Trophoblast cell (in vitro differentiated cells and primary cell): ENCODE measurements around the gene MYORG.

Source experiments
- DNase-seq, 2 donors: peaks; one replicate each; pipeline ENCODE4 v3.0.0-alpha.2; 2016
- H2AFZ ChIP-seq: 2 replicates; pipeline ENCODE4 v1.6.1; 2013; ENCODE audit warnings: low read length, moderate library complexity, mild to moderate bottlenecking; ENCODE audit not compliant: insufficient read depth, poor library complexity
- H2AK5ac ChIP-seq: 2 replicates; pipeline ENCODE4 v1.6.1; 2013; ENCODE audit warnings: mild to moderate bottlenecking, low read length
- H2BK120ac ChIP-seq: 2 replicates; pipeline ENCODE4 v1.6.1; 2013; ENCODE audit warnings: low read length, mild to moderate bottlenecking, moderate library complexity; ENCODE audit not compliant: insufficient read depth, poor library complexity
- H2BK12ac ChIP-seq: 2 replicates; pipeline ENCODE4 v1.6.1; 2013; ENCODE audit warnings: mild to moderate bottlenecking, low read length, moderate library complexity
- H2BK5ac ChIP-seq: 2 replicates; pipeline ENCODE4 v1.6.1; 2013; ENCODE audit warnings: low read length, low read depth, moderate library complexity, mild to moderate bottlenecking; ENCODE audit not compliant: poor library complexity
- H3K14ac ChIP-seq: 2 replicates; pipeline ENCODE4 v1.6.1; 2013; ENCODE audit warnings: mild to moderate bottlenecking, low read length
- H3K18ac ChIP-seq: 2 replicates; pipeline ENCODE4 v1.6.1; 2013; ENCODE audit warnings: mild to moderate bottlenecking, low read length
- H3K23ac ChIP-seq: 2 replicates; pipeline ENCODE4 v1.6.1; 2013; ENCODE audit warnings: low read length
- H3K27ac ChIP-seq: 2 replicates; pipeline ENCODE4 v1.5.1; 2013; ENCODE audit warnings: low read depth, mild to moderate bottlenecking, inconsistent platforms, low read length, moderate library complexity
- H3K27me3 ChIP-seq: 2 replicates; pipeline ENCODE4 v1.6.1; 2013; ENCODE audit warnings: inconsistent platforms, mild to moderate bottlenecking, low read length, moderate library complexity; ENCODE audit not compliant: insufficient read depth
- H3K36me3 ChIP-seq, 2 experiments: 1 replicate in 1 of 2; 2 replicates in 1 of 2; pipeline ENCODE4 v1.6.1; 2013; ENCODE audit warnings: low read length in 2 of 2, mild to moderate bottlenecking in 2 of 2, moderate library complexity in 1 of 2; ENCODE audit not compliant: insufficient read depth in 2 of 2, control insufficient read depth in 1 of 2
- H3K4ac ChIP-seq: 2 replicates; pipeline ENCODE4 v1.6.1; 2013; ENCODE audit warnings: low read depth, mild to moderate bottlenecking, low read length, moderate library complexity
- H3K4me1 ChIP-seq, 2 experiments: 1 replicate in 1 of 2; 2 replicates in 1 of 2; pipeline ENCODE4 v1.6.1; 2013; ENCODE audit warnings: low read length in 2 of 2, mild to moderate bottlenecking in 2 of 2, moderate library complexity in 1 of 2; ENCODE audit not compliant: insufficient read depth in 2 of 2, control insufficient read depth in 1 of 2
- H3K4me2 ChIP-seq: 2 replicates; pipeline ENCODE4 v1.6.1; 2013; ENCODE audit warnings: inconsistent platforms, mild to moderate bottlenecking, low read length, moderate library complexity
- H3K4me3 ChIP-seq: 2 replicates; pipeline ENCODE4 v1.5.1; 2013; ENCODE audit warnings: mild to moderate bottlenecking, low read depth, low read length, inconsistent platforms
- H3K79me1 ChIP-seq: one replicate; pipeline ENCODE4 v1.6.1; 2013; ENCODE audit warnings: low read length
- H3K79me2 ChIP-seq: 2 replicates; pipeline ENCODE4 v1.6.1; 2013; ENCODE audit warnings: low read length, mild to moderate bottlenecking; ENCODE audit not compliant: control insufficient read depth, insufficient read depth, poor library complexity
- H3K9ac ChIP-seq: 2 replicates; pipeline ENCODE4 v1.6.1; 2013; ENCODE audit warnings: mild to moderate bottlenecking, low read length
- H3K9me3 ChIP-seq: 2 replicates; pipeline ENCODE4 v1.6.1; 2013; ENCODE audit warnings: low read depth, mild to moderate bottlenecking, control low read depth, inconsistent platforms, low read length; ENCODE audit not compliant: insufficient read depth
- H4K12ac ChIP-seq: 2 replicates; pipeline ENCODE4 v1.6.1; 2013; ENCODE audit warnings: low read depth, mild to moderate bottlenecking, low read length, moderate library complexity
- H4K8ac ChIP-seq: 2 replicates; pipeline ENCODE4 v1.6.1; 2013; ENCODE audit warnings: low read depth, mild to moderate bottlenecking, low read length, moderate library complexity
- H4K91ac ChIP-seq: one replicate; pipeline ENCODE4 v1.6.1; 2013; ENCODE audit warnings: low read depth, mild to moderate bottlenecking, low read length, moderate library complexity
- WGBS: extraction: QIAGEN DNeasy Blood & Tissue Kit; methylation state at CpG from one replicate; pipeline ENCODE4 v1.1.7; 2013; ENCODE audit warnings: missing lambda C conversion rate; ENCODE audit not compliant: insufficient read length, insufficient coverage; ENCODE audit errors: extremely low coverage; 5-methylcytosine and 5-hydroxymethylcytosine counted together

Gene MYORG

DNA sequence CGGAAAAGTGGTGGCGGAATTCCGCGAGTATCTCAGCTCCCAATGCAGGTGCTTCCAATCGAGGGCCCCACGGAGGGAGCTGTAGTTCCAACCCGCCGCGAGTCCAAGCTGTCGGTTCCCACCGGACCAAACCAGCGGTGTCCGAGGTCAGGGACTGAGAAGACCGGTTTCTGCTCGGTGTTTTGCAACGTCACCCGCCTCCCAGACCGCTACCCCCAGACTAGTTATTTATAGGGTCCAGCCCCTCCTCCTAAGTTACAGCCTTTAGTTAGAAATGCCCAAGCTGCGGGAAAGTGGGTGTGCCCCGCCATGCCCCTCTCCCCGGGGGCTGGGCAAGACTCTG is 677 bp upstream of the MYORG start:
- Histone ChIP-seq H3K14ac (no peak overlapping the region), H3K4me2 (peak overlapping the region; percentile 82), H4K91ac (no peak overlapping the region), H3K9me3 (peaks cover 6% of the 10 kb centered on the region), H3K9ac (no peak overlapping the region), H3K4ac (no peak overlapping the region), H3K79me2 (peaks cover 3% of the 10 kb centered on the region), H2AFZ (peak overlapping the region; percentile 83), H3K4me3 (peak overlapping the region; percentile 33), H3K79me1 (peaks cover 16% of the 10 kb centered on the region), H4K8ac (no peak overlapping the region), H3K27me3 (peaks cover 14% of the 10 kb centered on the region), H3K4me1 (peaks cover 40 to 50% of the 10 kb centered on the region in 2 experiments), H3K27ac (peak overlapping the region; percentile 5), H2BK120ac (no peak overlapping the region), H3K36me3 (peaks cover under 1 to 1% of the 10 kb centered on the region in 2 experiments), H2BK5ac (peak overlapping the region; percentile 19), H2AK5ac (no peak overlapping the region), H2BK12ac (peak overlapping the region; percentile 44), H4K12ac (no peak overlapping the region), H3K23ac (no peak overlapping the region), H3K18ac (peak overlapping the region; percentile 26)
- peak in 1 of 2 donors; percentile 18 for DNase-seq
- WGBS, result no CpG with 5 or more reads among the region's 21 CpGs

DNA sequence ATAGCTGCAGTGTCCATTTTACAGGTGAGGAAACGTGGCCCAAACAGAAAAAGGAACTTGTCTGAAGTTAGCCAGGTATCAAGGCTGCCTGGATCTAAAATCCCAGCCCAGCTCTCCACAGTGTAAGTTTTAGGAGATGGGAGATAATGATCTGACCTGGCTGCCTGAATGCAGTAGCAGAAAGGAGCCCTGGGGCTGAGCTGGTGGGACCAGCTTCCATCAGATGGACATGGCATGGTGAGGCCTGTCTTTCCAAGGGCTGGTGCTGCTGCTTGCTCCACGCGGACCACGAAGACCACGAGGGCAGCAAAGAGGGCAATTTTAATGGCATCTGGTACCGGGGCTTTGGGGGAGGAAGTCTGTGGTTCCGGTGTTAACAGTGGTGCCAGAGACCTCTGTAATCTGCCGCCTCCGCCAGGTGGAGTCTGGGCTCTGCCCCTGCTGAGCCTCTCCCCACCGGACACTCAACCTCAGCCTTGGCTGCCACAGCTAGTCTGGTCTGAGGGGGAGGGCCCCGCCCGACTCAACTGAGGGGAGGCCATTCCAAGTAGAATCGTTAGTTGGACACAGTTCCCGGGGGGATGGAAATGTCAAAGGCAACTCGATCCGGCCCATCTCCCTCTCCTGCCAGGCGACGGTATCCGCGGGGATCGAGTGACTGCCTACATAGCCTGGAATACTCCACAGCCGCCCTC is 650 bp downstream of the MYORG start:
- H4K12ac ChIP-seq, result no peak overlapping the region
- H3K4ac ChIP-seq, result peak overlapping the region; percentile 13
- H2BK120ac ChIP-seq, result peak overlapping the region; percentile 57
- DNase-seq, result peak; percentile 39 to 52
- H3K4me3 ChIP-seq, result peak overlapping the region; percentile 83
- peaks cover 14% of the 10 kb centered on the region in 2 experiments for H3K36me3 ChIP-seq
- peak overlapping the region; percentile 84 for H3K27ac ChIP-seq
- peak overlapping the region; percentile 48 for H3K14ac ChIP-seq
- H2AFZ ChIP-seq, result peak overlapping the region; percentile 55
- no CpG with 5 or more reads among the region's 22 CpGs for WGBS
- peaks cover 18% of the 10 kb centered on the region for H3K9me3 ChIP-seq
- H2BK12ac ChIP-seq, result peak overlapping the region; percentile 11
- H3K4me2 ChIP-seq, result peak overlapping the region; percentile 82
- H3K79me1 ChIP-seq, result peaks cover 20% of the 10 kb centered on the region
- H3K9ac ChIP-seq, result peak overlapping the region; percentile 45
- H3K4me1 ChIP-seq, result peaks cover 47 to 56% of the 10 kb centered on the region in 2 experiments
- H3K79me2 ChIP-seq, result peaks cover 3% of the 10 kb centered on the region
- H2BK5ac ChIP-seq, result peak overlapping the region; percentile 7
- H2AK5ac ChIP-seq, result no peak overlapping the region
- H3K23ac ChIP-seq, result no peak overlapping the region
- H3K18ac ChIP-seq, result peak overlapping the region; percentile 6
- peaks cover 5% of the 10 kb centered on the region for H3K27me3 ChIP-seq
- peak overlapping the region; percentile 73 for H4K91ac ChIP-seq
- peak overlapping the region; percentile 49 for H4K8ac ChIP-seq

DNA sequence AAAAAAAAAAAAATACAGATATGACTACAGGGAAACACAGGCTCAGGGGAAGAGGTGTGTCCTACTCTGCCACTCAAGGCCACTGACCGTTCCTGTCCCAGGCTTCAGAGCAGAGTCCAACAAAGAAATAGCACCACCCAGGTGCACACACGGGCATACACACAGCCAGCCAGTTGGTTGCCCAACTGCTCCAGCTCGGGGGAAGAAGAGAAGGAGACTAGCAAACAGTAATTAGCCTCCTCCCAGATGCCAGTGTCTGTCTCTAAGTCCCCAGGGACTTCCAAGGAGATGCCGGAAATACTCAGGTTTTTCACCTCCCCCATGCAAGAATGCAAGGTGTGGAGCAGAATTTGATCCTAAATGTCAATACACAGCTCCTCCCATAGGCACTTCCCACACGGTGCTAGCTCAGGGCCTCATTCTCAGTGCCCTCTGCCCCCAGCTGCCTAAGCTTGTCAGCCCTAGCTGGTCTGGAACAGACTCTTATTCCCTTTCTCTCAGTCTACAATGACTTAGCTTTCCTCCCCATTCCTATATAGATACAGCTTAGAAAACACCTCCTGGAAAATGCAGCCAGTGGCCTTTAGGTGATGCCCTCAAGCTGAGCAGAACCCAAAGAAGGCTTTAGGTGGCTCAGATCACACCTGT is 1.7 kb downstream of the MYORG start:
- Histone ChIP-seq H3K9me3 (peaks cover 23% of the 10 kb centered on the region), H2BK12ac (no peak overlapping the region), H3K79me1 (peaks cover 20% of the 10 kb centered on the region), H3K79me2 (peaks cover 3% of the 10 kb centered on the region), H3K14ac (no peak overlapping the region), H2BK5ac (peak overlapping the region; percentile 10), H2AFZ (no peak overlapping the region), H3K4me1 (peaks cover 39 to 48% of the 10 kb centered on the region in 2 experiments), H4K12ac (no peak overlapping the region), H2BK120ac (peak overlapping the region; percentile 13), H3K4me2 (peak overlapping the region; percentile 82), H4K91ac (no peak overlapping the region), H3K18ac (no peak overlapping the region), H3K36me3 (peaks cover 23 to 25% of the 10 kb centered on the region in 2 experiments), H3K9ac (no peak overlapping the region), H4K8ac (no peak overlapping the region), H3K27me3 (no peaks in the 10 kb centered on the region), H3K4me3 (no peak overlapping the region), H3K4ac (no peak overlapping the region), H3K23ac (no peak overlapping the region), H3K27ac (peak overlapping the region; percentile 84), H2AK5ac (no peak overlapping the region)
- DNase-seq, result peak; percentile 65 to 81
- WGBS, result no CpG with 5 or more reads among the region's 5 CpGs

DNA sequence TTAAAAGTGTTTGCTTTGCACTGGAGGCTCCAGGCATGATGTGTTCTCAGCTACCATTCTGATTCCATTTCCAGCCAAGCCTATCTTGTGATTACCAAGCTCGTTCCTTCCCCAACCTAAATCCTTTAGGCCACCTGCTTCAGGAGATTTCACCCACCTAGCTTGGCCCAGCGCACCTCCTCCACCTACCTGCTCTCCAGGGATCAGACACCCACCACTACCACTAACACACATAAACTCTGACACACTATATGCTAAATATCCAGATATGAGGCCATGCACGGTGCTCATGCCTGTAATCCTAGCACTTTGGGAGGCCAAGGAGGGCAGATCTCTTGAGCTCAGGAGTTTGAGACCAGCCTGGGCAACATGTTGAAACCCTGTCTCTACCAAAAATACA is 2.4 kb downstream of the MYORG start:
- DNase-seq, result no peak
- peak overlapping the region; percentile 70 for H2BK12ac ChIP-seq
- H3K9me3 ChIP-seq, result peaks cover 26% of the 10 kb centered on the region
- no peaks in the 10 kb centered on the region for H3K27me3 ChIP-seq
- H2AFZ ChIP-seq, result no peak overlapping the region
- H3K9ac ChIP-seq, result no peak overlapping the region
- no peak overlapping the region for H3K23ac ChIP-seq
- peaks cover 20% of the 10 kb centered on the region for H3K79me1 ChIP-seq
- peaks cover 3% of the 10 kb centered on the region for H3K79me2 ChIP-seq
- peak overlapping the region; percentile 37 for H3K14ac ChIP-seq
- no CpG with 5 or more reads among the region's 3 CpGs for WGBS
- H3K4ac ChIP-seq, result peak overlapping the region; percentile 27
- no peak overlapping the region for H3K27ac ChIP-seq
- no peak overlapping the region for H4K12ac ChIP-seq
- H3K4me2 ChIP-seq, result no peak overlapping the region
- peak overlapping the region; percentile 80 for H2AK5ac ChIP-seq
- peak overlapping the region; percentile 12 for H2BK120ac ChIP-seq
- peaks cover 30% of the 10 kb centered on the region in 2 experiments for H3K36me3 ChIP-seq
- H4K91ac ChIP-seq, result peak overlapping the region; percentile 51
- H3K4me1 ChIP-seq, result peaks cover 35 to 45% of the 10 kb centered on the region in 2 experiments
- H3K4me3 ChIP-seq, result no peak overlapping the region
- H2BK5ac ChIP-seq, result no peak overlapping the region
- H4K8ac ChIP-seq, result peak overlapping the region; percentile 5
- H3K18ac ChIP-seq, result peak overlapping the region; percentile 19
